ENCODE results near the gene FGL2.

GRCh38 chr7:77247206-77247850, 47.7 kb upstream of the FGL2 start:
- TF ChIP-seq, protein P1, sequence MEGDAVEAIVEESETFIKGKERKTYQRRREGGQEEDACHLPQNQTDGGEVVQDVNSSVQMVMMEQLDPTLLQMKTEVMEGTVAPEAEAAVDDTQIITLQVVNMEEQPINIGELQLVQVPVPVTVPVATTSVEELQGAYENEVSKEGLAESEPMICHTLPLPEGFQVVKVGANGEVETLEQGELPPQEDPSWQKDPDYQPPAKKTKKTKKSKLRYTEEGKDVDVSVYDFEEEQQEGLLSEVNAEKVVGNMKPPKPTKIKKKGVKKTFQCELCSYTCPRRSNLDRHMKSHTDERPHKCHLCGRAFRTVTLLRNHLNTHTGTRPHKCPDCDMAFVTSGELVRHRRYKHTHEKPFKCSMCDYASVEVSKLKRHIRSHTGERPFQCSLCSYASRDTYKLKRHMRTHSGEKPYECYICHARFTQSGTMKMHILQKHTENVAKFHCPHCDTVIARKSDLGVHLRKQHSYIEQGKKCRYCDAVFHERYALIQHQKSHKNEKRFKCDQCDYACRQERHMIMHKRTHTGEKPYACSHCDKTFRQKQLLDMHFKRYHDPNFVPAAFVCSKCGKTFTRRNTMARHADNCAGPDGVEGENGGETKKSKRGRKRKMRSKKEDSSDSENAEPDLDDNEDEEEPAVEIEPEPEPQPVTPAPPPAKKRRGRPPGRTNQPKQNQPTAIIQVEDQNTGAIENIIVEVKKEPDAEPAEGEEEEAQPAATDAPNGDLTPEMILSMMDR (conservative IDR thresholded peaks at IDR 0.05; ENCODE audit: low read length): peak; percentile 94
- no peak for TF ChIP-seq EZH2phosphoT487 (IDR thresholded peaks at IDR 0.05; ENCODE audit: borderline replicate concordance, low read depth, low read length)
